PFSK-1 (cell line): Measurements from ENCODE around the gene RHBDD1.

Source experiments
- FOXP2 ChIP-seq: optimal IDR thresholded peaks from 2 replicates; pipeline ENCODE3; 2011; ENCODE audit warnings: borderline replicate concordance, control low read depth, inconsistent platforms; ENCODE audit not compliant: insufficient read depth; ENCODE audit errors: extremely low read length, extremely low read depth
- POLR2AphosphoS5 ChIP-seq: IDR thresholded peaks from 2 replicates; pipeline ENCODE4 v1.6.1; 2012; ENCODE audit warnings: low read depth, mild to moderate bottlenecking, control low read depth, low read length, moderate library complexity
- SIN3A ChIP-seq: IDR thresholded peaks from 2 replicates; pipeline ENCODE4 v1.6.1; 2012; ENCODE audit warnings: mild to moderate bottlenecking, low read length, moderate library complexity, borderline replicate concordance; ENCODE audit not compliant: insufficient read depth
- TAF1 ChIP-seq: IDR thresholded peaks from 2 replicates; pipeline ENCODE4 v1.6.1; 2012; ENCODE audit warnings: low read length, control low read depth, borderline replicate concordance; ENCODE audit not compliant: insufficient read depth
- TF ChIP-seq, protein P1 (sequence below), 2 experiments: IDR thresholded peaks; 2 replicates each; pipeline versions ENCODE4 v1.6.1 to v1.8.0; 2011 to 2012; ENCODE audit warnings: low read depth in 2 of 2, low read length in 2 of 2, control low read depth in 1 of 2, inconsistent platforms in 1 of 2, mild to moderate bottlenecking in 1 of 2, moderate library complexity in 1 of 2; ENCODE audit not compliant: insufficient read depth in 1 of 2

The RHBDD1 gene

DNA sequence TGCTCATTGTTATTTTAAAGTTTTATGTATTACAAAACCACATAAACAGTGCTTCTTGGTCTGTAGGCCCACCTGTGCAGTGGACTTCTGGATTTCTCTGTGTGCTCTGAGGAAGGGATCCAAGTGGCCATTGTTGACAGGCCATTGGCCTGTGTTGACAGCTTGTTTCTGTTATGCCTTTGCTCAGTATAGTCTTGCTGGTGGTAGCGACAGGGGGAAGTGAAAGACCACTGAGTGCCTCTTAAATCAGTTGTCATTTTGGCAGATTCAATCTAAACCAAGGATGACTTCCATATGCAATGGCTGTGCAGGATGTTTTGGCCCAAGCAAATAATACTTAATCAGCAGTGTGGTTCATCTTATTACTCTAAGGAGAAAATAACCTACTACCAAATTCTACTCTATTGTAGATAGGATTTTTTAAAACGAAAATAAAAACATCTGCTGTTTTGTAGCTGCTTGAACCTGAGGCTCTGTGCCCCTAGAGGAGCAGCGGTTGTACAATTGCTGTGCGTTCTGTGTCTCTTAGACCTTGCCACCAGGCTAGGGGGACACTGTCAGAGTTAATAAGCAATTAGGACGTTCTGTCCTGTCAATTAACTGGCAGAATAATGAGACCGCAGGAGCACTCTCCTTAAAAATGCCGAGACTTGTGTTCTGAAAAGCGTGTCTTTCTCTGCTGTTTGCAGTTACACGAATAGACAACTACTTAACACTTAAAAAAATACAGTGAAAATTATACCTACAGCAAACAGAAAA lies 108.2 kb downstream of the RHBDD1 start:
- TF ChIP-seq POLR2AphosphoS5 (no peak), FOXP2 (no peak), TAF1 (no peak), SIN3A (no peak)
- TF ChIP-seq, protein P1, sequence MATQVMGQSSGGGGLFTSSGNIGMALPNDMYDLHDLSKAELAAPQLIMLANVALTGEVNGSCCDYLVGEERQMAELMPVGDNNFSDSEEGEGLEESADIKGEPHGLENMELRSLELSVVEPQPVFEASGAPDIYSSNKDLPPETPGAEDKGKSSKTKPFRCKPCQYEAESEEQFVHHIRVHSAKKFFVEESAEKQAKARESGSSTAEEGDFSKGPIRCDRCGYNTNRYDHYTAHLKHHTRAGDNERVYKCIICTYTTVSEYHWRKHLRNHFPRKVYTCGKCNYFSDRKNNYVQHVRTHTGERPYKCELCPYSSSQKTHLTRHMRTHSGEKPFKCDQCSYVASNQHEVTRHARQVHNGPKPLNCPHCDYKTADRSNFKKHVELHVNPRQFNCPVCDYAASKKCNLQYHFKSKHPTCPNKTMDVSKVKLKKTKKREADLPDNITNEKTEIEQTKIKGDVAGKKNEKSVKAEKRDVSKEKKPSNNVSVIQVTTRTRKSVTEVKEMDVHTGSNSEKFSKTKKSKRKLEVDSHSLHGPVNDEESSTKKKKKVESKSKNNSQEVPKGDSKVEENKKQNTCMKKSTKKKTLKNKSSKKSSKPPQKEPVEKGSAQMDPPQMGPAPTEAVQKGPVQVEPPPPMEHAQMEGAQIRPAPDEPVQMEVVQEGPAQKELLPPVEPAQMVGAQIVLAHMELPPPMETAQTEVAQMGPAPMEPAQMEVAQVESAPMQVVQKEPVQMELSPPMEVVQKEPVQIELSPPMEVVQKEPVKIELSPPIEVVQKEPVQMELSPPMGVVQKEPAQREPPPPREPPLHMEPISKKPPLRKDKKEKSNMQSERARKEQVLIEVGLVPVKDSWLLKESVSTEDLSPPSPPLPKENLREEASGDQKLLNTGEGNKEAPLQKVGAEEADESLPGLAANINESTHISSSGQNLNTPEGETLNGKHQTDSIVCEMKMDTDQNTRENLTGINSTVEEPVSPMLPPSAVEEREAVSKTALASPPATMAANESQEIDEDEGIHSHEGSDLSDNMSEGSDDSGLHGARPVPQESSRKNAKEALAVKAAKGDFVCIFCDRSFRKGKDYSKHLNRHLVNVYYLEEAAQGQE (IDR thresholded peaks at IDR 0.05; ENCODE audit: insufficient read depth in 1 of 2, low read depth in 2 of 2, low read length in 2 of 2) = no peak

DNA sequence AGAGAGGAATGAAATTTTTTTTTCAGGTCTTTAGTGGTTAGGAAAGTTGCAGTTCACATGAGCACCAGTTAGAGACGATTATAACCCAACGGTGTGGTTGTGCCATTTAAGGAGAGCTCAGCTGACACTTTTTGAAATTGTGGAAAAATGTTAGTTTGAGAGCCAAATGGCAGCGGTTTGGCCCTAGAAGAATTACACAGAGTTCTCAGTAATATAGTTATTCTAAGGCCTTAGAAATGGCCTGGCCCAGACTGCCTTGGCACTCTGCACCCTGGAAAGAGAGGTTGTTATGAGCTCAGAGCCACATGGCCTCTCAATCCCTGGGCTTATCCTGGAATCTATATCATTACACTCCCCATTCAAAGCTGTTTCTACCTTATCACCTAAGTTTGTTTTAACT lies 117.4 kb downstream of the RHBDD1 start:
- TF ChIP-seq TAF1 (no peak), FOXP2 (no peak), POLR2AphosphoS5 (no peak), SIN3A (no peak)
- TF ChIP-seq, protein P1 (IDR thresholded peaks at IDR 0.05; ENCODE audit: insufficient read depth in 1 of 2, low read depth in 2 of 2, low read length in 2 of 2) = no peak

DNA sequence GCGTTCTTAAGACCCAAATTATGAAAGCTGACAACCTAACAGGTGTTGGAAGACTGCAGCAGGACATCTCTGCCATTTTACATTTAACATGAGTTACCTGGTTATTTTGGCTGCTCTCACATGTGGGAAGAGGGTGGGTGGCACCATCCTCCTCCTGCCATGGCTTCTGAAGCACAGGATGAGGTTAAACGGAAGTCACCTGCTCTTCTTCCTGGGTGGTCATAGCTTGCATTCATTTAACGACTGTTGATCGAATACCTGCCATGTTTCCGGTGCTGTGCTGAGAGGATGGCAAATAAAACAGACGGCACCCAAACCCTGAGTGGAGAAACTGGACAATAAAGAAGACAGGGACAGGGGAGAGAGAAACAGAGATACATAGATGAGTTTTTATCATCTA lies 118.0 kb downstream of the RHBDD1 start:
- TF ChIP-seq, protein P1 (IDR thresholded peaks at IDR 0.05; ENCODE audit: insufficient read depth in 1 of 2, low read depth in 2 of 2, low read length in 2 of 2) = no peak
- TF ChIP-seq TAF1 (no peak), FOXP2 (no peak), POLR2AphosphoS5 (no peak), SIN3A (no peak)

DNA sequence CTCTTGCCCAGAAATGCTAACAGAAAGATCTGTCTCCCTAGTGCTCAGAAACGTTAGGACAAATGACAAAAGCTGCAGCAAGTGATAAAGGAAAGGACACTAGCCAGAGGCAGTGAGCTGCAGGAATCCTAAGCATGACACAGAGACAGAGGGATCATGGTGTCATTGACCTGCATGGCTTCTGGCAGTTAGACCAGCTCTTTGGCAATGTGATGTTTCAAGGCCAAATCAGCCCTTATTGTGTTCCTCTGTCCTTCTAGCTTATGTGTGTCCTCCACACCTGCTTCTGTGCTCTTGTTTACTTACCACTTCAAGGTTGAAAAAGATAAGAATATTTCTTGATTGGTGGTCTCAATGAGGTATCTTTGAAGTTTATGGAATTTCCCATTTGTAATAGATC lies 120.8 kb downstream of the RHBDD1 start:
- TF ChIP-seq POLR2AphosphoS5 = no peak
- TF ChIP-seq TAF1 = no peak
- TF ChIP-seq, protein P1 (IDR thresholded peaks at IDR 0.05; ENCODE audit: insufficient read depth in 1 of 2, low read depth in 2 of 2, low read length in 2 of 2) = no peak
- TF ChIP-seq FOXP2 = no peak
- no peak for TF ChIP-seq SIN3A
